ENCODE data around the gene LRPAP1.
"Not testable (repeated sequence)": the region's sequence is repeated elsewhere in the genome, so short reads cannot be mapped to it uniquely, and the experiment has no call there.

The LRPAP1 gene

GRCh38 chr4:3512279-3512678 is 19.9 kb downstream of the LRPAP1 start:
- Histone ChIP-seq H3K27ac (ENCODE audit: low read length) (no peak overlapping the region), H3K9me3 (ENCODE audit: control insufficient read depth, insufficient read depth, low read length) (no peaks in the 10 kb centered on the region), H3K27me3 (ENCODE audit: control insufficient read depth, insufficient read depth, low read length) (no peaks in the 10 kb centered on the region), H3K36me3 (ENCODE audit: control insufficient read depth, insufficient read depth, low read length) (peaks cover 41% of the 10 kb centered on the region), H3K4me3 (ENCODE audit: low read length) (no peak overlapping the region), H3K4me1 (ENCODE audit: control insufficient read depth, insufficient read depth, low read length) (peaks cover 3% of the 10 kb centered on the region)
- WGBS (ENCODE audit: insufficient coverage, insufficient read length) = no CpG with 5 or more reads among the region's 13 CpGs
- no peak for DNase-seq (ENCODE audit: low read depth, low spot score)

GRCh38 chr4:3511601-3512000 is 20.6 kb downstream of the LRPAP1 start:
- not testable (repeated sequence) for H3K27me3 ChIP-seq (ENCODE audit: control insufficient read depth, insufficient read depth, low read length); DNase-seq (ENCODE audit: low read depth, low spot score); H3K9me3 ChIP-seq (ENCODE audit: control insufficient read depth, insufficient read depth, low read length); H3K27ac ChIP-seq (ENCODE audit: low read length); H3K4me1 ChIP-seq (ENCODE audit: control insufficient read depth, insufficient read depth, low read length); H3K4me3 ChIP-seq (ENCODE audit: low read length)
- peaks cover 35% of the 10 kb centered on the region for H3K36me3 ChIP-seq (ENCODE audit: control insufficient read depth, insufficient read depth, low read length)
- no CpG with 5 or more reads among the region's 27 CpGs for WGBS (ENCODE audit: insufficient coverage, insufficient read length)

- Histone ChIP-seq H3K9me3 (ENCODE audit: control insufficient read depth, insufficient read depth, low read length) (no peaks in the 10 kb centered on the region), H3K36me3 (ENCODE audit: control insufficient read depth, insufficient read depth, low read length) (peaks cover 31% of the 10 kb centered on the region), H3K27me3 (ENCODE audit: control insufficient read depth, insufficient read depth, low read length) (no peaks in the 10 kb centered on the region), H3K4me3 (ENCODE audit: low read length) (no peak overlapping the region), H3K27ac (ENCODE audit: low read length) (no peak overlapping the region), H3K4me1 (ENCODE audit: control insufficient read depth, insufficient read depth, low read length) (peaks cover 2% of the 10 kb centered on the region)
- WGBS (ENCODE audit: insufficient coverage, insufficient read length) = no CpG with 5 or more reads among the region's 6 CpGs
- DNase-seq (ENCODE audit: low read depth, low spot score) = no peak
Measured at GRCh38 chr4:3511187-3511586, 21.0 kb downstream of the LRPAP1 start.

GRCh38 chr4:3510481-3510880 is 21.7 kb downstream of the LRPAP1 start:
- Histone ChIP-seq H3K27me3 (ENCODE audit: control insufficient read depth, insufficient read depth, low read length) (no peaks in the 10 kb centered on the region), H3K4me1 (ENCODE audit: control insufficient read depth, insufficient read depth, low read length) (no peaks in the 10 kb centered on the region), H3K27ac (ENCODE audit: low read length) (no peak overlapping the region), H3K4me3 (ENCODE audit: low read length) (no peak overlapping the region), H3K9me3 (ENCODE audit: control insufficient read depth, insufficient read depth, low read length) (no peaks in the 10 kb centered on the region), H3K36me3 (ENCODE audit: control insufficient read depth, insufficient read depth, low read length) (peaks cover 28% of the 10 kb centered on the region)
- no CpG with 5 or more reads among the region's 16 CpGs for WGBS (ENCODE audit: insufficient coverage, insufficient read length)
- no peak for DNase-seq (ENCODE audit: low read depth, low spot score)

GRCh38 chr4:3508542-3508941 is 23.7 kb downstream of the LRPAP1 start:
- Histone ChIP-seq H3K9me3 (ENCODE audit: control insufficient read depth, insufficient read depth, low read length) (no peaks in the 10 kb centered on the region), H3K4me3 (ENCODE audit: low read length) (no peak overlapping the region), H3K36me3 (ENCODE audit: control insufficient read depth, insufficient read depth, low read length) (peaks cover 17% of the 10 kb centered on the region), H3K4me1 (ENCODE audit: control insufficient read depth, insufficient read depth, low read length) (no peaks in the 10 kb centered on the region), H3K27me3 (ENCODE audit: control insufficient read depth, insufficient read depth, low read length) (no peaks in the 10 kb centered on the region), H3K27ac (ENCODE audit: low read length) (no peak overlapping the region)
- WGBS (ENCODE audit: insufficient coverage, insufficient read length) = no CpG with 5 or more reads among the region's 10 CpGs
- no peak for DNase-seq (ENCODE audit: low read depth, low spot score)

- Histone ChIP-seq H3K4me1 (ENCODE audit: control insufficient read depth, insufficient read depth, low read length) (no peaks in the 10 kb centered on the region; the same call in 1 of the 2 replicates), H3K9me3 (ENCODE audit: control insufficient read depth, insufficient read depth, low read length) (no peaks in the 10 kb centered on the region), H3K4me3 (ENCODE audit: low read length) (no peak overlapping the region), H3K27ac (ENCODE audit: low read length) (no peak overlapping the region), H3K36me3 (ENCODE audit: control insufficient read depth, insufficient read depth, low read length) (peaks cover 11% of the 10 kb centered on the region), H3K27me3 (ENCODE audit: control insufficient read depth, insufficient read depth, low read length) (no peaks in the 10 kb centered on the region)
- DNase-seq (ENCODE audit: low read depth, low spot score) = no peak
- WGBS (ENCODE audit: insufficient coverage, insufficient read length) = no CpG with 5 or more reads among the region's 16 CpGs
Measured at GRCh38 chr4:3505231-3505630, 27.0 kb downstream of the LRPAP1 start.

GRCh38 chr4:3502941-3503936 is 29.0 kb downstream of the LRPAP1 start:
- no peaks in the 10 kb centered on the region; the same call in 1 of the 2 replicates for H3K4me1 ChIP-seq (ENCODE audit: control insufficient read depth, insufficient read depth, low read length)
- H3K9me3 ChIP-seq (ENCODE audit: control insufficient read depth, insufficient read depth, low read length) = no peaks in the 10 kb centered on the region
- no peak overlapping the region for H3K4me3 ChIP-seq (ENCODE audit: low read length)
- no peak overlapping the region for H3K27ac ChIP-seq (ENCODE audit: low read length)
- H3K36me3 ChIP-seq (ENCODE audit: control insufficient read depth, insufficient read depth, low read length) = peaks cover 3% of the 10 kb centered on the region
- H3K27me3 ChIP-seq (ENCODE audit: control insufficient read depth, insufficient read depth, low read length) = no peaks in the 10 kb centered on the region
- DNase-seq (ENCODE audit: low read depth, low spot score) = no peak
- WGBS (ENCODE audit: insufficient coverage, insufficient read length) = no CpG with 5 or more reads among the region's 39 CpGs

- Histone ChIP-seq H3K27ac (ENCODE audit: low read length) (no peak overlapping the region), H3K27me3 (ENCODE audit: control insufficient read depth, insufficient read depth, low read length) (no peaks in the 10 kb centered on the region), H3K36me3 (ENCODE audit: control insufficient read depth, insufficient read depth, low read length) (peaks cover 2% of the 10 kb centered on the region; the same call in 1 of the 2 replicates), H3K4me3 (ENCODE audit: low read length) (no peak overlapping the region), H3K9me3 (ENCODE audit: control insufficient read depth, insufficient read depth, low read length) (no peaks in the 10 kb centered on the region), H3K4me1 (ENCODE audit: control insufficient read depth, insufficient read depth, low read length) (no peaks in the 10 kb centered on the region; the same call in 1 of the 2 replicates)
- DNase-seq (ENCODE audit: low read depth, low spot score) = no peak
- no CpG with 5 or more reads among the region's 19 CpGs for WGBS (ENCODE audit: insufficient coverage, insufficient read length)
Measured at GRCh38 chr4:3501825-3502425, 30.3 kb downstream of the LRPAP1 start.

GRCh38 chr4:3501126-3501824 is 30.9 kb downstream of the LRPAP1 start:
- no peaks in the 10 kb centered on the region for H3K27me3 ChIP-seq (ENCODE audit: control insufficient read depth, insufficient read depth, low read length)
- no peaks in the 10 kb centered on the region; the same call in 1 of the 2 replicates for H3K4me1 ChIP-seq (ENCODE audit: control insufficient read depth, insufficient read depth, low read length)
- H3K36me3 ChIP-seq (ENCODE audit: control insufficient read depth, insufficient read depth, low read length) = peaks cover 2% of the 10 kb centered on the region; the same call in 1 of the 2 replicates
- H3K9me3 ChIP-seq (ENCODE audit: control insufficient read depth, insufficient read depth, low read length) = no peaks in the 10 kb centered on the region
- no peak overlapping the region for H3K27ac ChIP-seq (ENCODE audit: low read length)
- no peak overlapping the region for H3K4me3 ChIP-seq (ENCODE audit: low read length)
- no peak for DNase-seq (ENCODE audit: low read depth, low spot score)
- no CpG with 5 or more reads among the region's 24 CpGs for WGBS (ENCODE audit: insufficient coverage, insufficient read length)

- no peaks in the 10 kb centered on the region for H3K27me3 ChIP-seq (ENCODE audit: control insufficient read depth, insufficient read depth, low read length)
- peaks cover 2% of the 10 kb centered on the region; the same call in 1 of the 2 replicates for H3K36me3 ChIP-seq (ENCODE audit: control insufficient read depth, insufficient read depth, low read length)
Measured at GRCh38 chr4:3500634-3501101, 31.6 kb downstream of the LRPAP1 start.

More at GRCh38 chr4:3500634-3501101, 31.6 kb downstream of the LRPAP1 start:
- no peak overlapping the region for H3K4me3 ChIP-seq (ENCODE audit: low read length)
- no CpG with 5 or more reads among the region's 29 CpGs for WGBS (ENCODE audit: insufficient coverage, insufficient read length)
- no peaks in the 10 kb centered on the region for H3K9me3 ChIP-seq (ENCODE audit: control insufficient read depth, insufficient read depth, low read length)
- no peak overlapping the region for H3K27ac ChIP-seq (ENCODE audit: low read length)
- DNase-seq (ENCODE audit: low read depth, low spot score) = no peak
- H3K4me1 ChIP-seq (ENCODE audit: control insufficient read depth, insufficient read depth, low read length) = no peaks in the 10 kb centered on the region; the same call in 1 of the 2 replicates
